KMS-11 (cell line): Measurements from ENCODE around the gene FZD4.
"Not testable (repeated sequence)": the region's sequence is repeated elsewhere in the genome, so short reads cannot be mapped to it uniquely, and the experiment has no call there.

Experiments
- H2AFZ ChIP-seq: fragments of 200-600 bp; sonication (generic); 2 replicates; pipeline ENCODE4 v1.6.1; 2016; ENCODE audit warnings: antibody characterized with exemption, mixed run types, low read depth
- H3K27ac ChIP-seq: fragments of 200-600 bp; sonication (generic); 2 replicates; pipeline ENCODE4 v1.6.1; 2016; ENCODE audit warnings: mild to moderate bottlenecking, mixed run types
- H3K27me3 ChIP-seq: fragments of 200-600 bp; sonication (generic); 2 replicates; pipeline ENCODE4 v1.6.1; 2017; ENCODE audit warnings: mild to moderate bottlenecking, low read depth, mixed run types, moderate library complexity; ENCODE audit not compliant: insufficient read depth
- H3K36me3 ChIP-seq: fragments of 200-600 bp; sonication (generic); 2 replicates; pipeline ENCODE4 v1.6.1; 2017; ENCODE audit warnings: mild to moderate bottlenecking, mixed run types; ENCODE audit not compliant: insufficient read depth
- H3K4me1 ChIP-seq: fragments of 200-600 bp; sonication (generic); 2 replicates; pipeline ENCODE4 v1.6.1; 2016; ENCODE audit warnings: mild to moderate bottlenecking, low read depth, mixed run types; ENCODE audit not compliant: poor library complexity, severe bottlenecking
- H3K4me2 ChIP-seq: fragments of 200-600 bp; sonication (generic); 2 replicates; pipeline ENCODE4 v1.7.0; 2016; ENCODE audit warnings: mild to moderate bottlenecking, mixed run types
- H3K4me3 ChIP-seq: fragments of 200-600 bp; sonication (generic); IDR thresholded peaks from 2 replicates; pipeline ENCODE4 v1.6.1; 2017; ENCODE audit warnings: low read depth, low read length, mixed read lengths; ENCODE audit not compliant: insufficient read depth
- H3K79me2 ChIP-seq: fragments of 200-600 bp; sonication (generic); 2 replicates; pipeline ENCODE4 v1.6.1; 2016; ENCODE audit warnings: low read depth, mixed run types; ENCODE audit not compliant: insufficient read depth
- H3K9ac ChIP-seq: fragments of 200-600 bp; sonication (generic); 2 replicates; pipeline ENCODE4 v1.6.1; 2016; ENCODE audit warnings: mild to moderate bottlenecking, mixed run types
- H4K20me1 ChIP-seq: fragments of 200-600 bp; sonication (generic); 2 replicates; pipeline ENCODE4 v1.6.1; 2016; ENCODE audit warnings: mild to moderate bottlenecking, mixed run types; ENCODE audit not compliant: insufficient read depth
- TF ChIP-seq, protein P1 (sequence below): fragments of 200-600 bp; sonication (generic); conservative IDR thresholded peaks from 2 replicates; pipeline ENCODE4 v1.6.1; 2017; ENCODE audit warnings: low read depth, mild to moderate bottlenecking, antibody characterized with exemption, low read length, moderate library complexity, mixed read lengths

The FZD4 gene

DNA sequence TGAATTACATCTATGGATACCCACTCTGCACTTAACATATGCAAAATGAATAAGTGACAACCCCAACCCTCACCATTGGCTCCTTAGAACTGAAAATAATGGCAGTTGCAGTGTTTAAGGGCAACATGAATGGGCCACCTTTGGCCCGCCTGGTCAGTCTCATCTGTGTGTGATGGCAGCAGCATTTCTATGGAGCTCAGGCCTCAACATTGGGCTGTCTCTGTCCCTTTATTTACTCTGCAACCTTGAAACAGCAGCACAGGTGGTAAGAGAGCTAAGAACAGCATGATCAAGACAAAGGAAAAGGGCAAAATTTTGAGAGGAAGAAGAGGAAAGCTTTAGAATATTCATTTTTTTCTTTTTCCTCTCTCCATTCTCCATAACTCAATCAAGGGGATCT lies 44.2 kb upstream of the FZD4 start:
- H2AFZ ChIP-seq, result no peak overlapping the region
- no peak overlapping the region for H3K4me3 ChIP-seq
- H3K36me3 ChIP-seq, result no peaks in the 10 kb centered on the region
- no peak overlapping the region for H3K27ac ChIP-seq
- TF ChIP-seq, protein P1, sequence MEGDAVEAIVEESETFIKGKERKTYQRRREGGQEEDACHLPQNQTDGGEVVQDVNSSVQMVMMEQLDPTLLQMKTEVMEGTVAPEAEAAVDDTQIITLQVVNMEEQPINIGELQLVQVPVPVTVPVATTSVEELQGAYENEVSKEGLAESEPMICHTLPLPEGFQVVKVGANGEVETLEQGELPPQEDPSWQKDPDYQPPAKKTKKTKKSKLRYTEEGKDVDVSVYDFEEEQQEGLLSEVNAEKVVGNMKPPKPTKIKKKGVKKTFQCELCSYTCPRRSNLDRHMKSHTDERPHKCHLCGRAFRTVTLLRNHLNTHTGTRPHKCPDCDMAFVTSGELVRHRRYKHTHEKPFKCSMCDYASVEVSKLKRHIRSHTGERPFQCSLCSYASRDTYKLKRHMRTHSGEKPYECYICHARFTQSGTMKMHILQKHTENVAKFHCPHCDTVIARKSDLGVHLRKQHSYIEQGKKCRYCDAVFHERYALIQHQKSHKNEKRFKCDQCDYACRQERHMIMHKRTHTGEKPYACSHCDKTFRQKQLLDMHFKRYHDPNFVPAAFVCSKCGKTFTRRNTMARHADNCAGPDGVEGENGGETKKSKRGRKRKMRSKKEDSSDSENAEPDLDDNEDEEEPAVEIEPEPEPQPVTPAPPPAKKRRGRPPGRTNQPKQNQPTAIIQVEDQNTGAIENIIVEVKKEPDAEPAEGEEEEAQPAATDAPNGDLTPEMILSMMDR, result no peak
- H3K4me1 ChIP-seq, result no peaks in the 10 kb centered on the region
- H3K4me2 ChIP-seq, result no peak overlapping the region
- no peaks in the 10 kb centered on the region for H4K20me1 ChIP-seq
- no peaks in the 10 kb centered on the region for H3K27me3 ChIP-seq
- no peak overlapping the region for H3K9ac ChIP-seq
- H3K79me2 ChIP-seq, result no peaks in the 10 kb centered on the region

DNA sequence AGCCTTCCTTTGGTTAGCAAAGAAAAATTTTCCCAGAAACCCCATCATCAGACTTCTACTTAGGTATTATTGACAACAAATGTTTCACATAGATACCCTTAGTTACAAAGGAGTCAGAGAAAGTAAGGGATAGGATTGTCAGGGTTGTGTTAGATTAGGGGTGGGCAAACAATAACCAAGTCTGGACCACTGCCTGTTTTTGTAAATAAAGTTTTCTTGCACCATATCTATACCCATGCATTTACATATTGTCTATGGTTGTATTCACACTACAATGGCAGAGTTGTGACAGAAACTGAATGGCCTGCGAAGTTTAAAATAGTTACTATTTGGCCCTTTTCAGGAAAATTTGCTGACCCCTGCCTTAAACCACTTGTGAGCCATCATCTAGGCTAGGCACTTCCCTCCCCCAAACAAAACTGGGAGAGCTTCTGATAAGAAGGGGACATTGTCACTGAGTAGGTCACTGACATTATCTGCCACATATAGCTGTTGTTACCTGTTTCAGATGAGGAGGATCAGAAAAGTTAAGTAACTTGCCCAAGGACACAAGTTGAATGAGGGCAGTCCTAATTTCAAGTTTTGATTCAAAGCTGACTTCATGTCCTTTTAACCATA lies 41.9 kb upstream of the FZD4 start:
- no peaks in the 10 kb centered on the region for H3K4me1 ChIP-seq
- no peak overlapping the region for H3K9ac ChIP-seq
- no peak overlapping the region for H3K27ac ChIP-seq
- H3K4me2 ChIP-seq, result no peak overlapping the region
- no peak overlapping the region for H3K4me3 ChIP-seq
- H4K20me1 ChIP-seq, result no peaks in the 10 kb centered on the region
- no peaks in the 10 kb centered on the region for H3K36me3 ChIP-seq
- TF ChIP-seq, protein P1, result no peak
- H2AFZ ChIP-seq, result no peak overlapping the region
- H3K79me2 ChIP-seq, result no peaks in the 10 kb centered on the region
- H3K27me3 ChIP-seq, result no peaks in the 10 kb centered on the region

DNA sequence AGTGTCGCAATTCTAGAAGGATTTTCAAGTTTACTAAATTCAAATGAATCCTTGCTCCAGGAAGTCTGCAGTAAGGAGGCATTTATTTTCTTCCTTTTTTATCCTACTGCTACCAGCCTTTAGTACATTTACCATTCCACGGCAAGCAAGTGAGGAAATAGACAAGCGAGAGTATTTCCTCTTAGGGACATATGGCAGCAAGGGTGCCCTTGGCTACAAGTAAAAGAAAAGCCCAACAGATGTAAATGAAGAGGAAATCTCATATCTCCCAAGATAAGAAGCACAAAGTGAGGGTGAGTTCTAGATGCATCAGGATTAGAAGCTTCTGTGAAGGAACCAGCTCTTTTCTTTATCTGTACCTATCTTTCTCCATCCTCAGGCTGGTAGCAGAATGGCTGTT lies 37.8 kb upstream of the FZD4 start:
- H3K36me3 ChIP-seq, result no peaks in the 10 kb centered on the region
- H3K4me3 ChIP-seq, result no peak overlapping the region
- no peak overlapping the region for H3K4me2 ChIP-seq
- H3K79me2 ChIP-seq, result no peaks in the 10 kb centered on the region
- H3K9ac ChIP-seq, result no peak overlapping the region
- H3K4me1 ChIP-seq, result no peaks in the 10 kb centered on the region
- no peak overlapping the region for H2AFZ ChIP-seq
- TF ChIP-seq, protein P1, result no peak
- H3K27ac ChIP-seq, result no peak overlapping the region
- H3K27me3 ChIP-seq, result no peaks in the 10 kb centered on the region
- no peaks in the 10 kb centered on the region for H4K20me1 ChIP-seq

DNA sequence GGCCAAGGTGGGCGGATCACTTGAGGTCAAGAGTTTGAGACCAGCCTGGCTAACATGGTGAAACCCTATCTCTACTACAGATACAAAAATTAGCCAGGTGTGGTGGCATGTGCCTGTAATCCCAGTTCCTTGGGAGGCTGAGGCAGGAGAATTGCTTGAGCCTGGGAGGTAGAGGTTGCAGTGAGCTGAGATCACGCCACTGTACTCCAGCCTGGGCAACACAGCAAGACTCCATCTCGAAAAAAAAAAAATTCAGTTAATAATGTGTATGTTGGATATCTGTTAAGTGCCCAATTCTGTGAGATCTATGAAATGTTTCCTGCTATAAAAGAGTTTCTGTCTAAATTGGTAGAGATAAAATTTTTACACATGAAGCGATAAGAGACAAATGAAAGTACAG lies 37.1 kb upstream of the FZD4 start:
- not testable (repeated sequence) for H3K36me3 ChIP-seq, H4K20me1 ChIP-seq, H3K27me3 ChIP-seq, H3K4me3 ChIP-seq, H3K4me2 ChIP-seq, H2AFZ ChIP-seq, H3K9ac ChIP-seq, H3K27ac ChIP-seq, H3K79me2 ChIP-seq, H3K4me1 ChIP-seq

DNA sequence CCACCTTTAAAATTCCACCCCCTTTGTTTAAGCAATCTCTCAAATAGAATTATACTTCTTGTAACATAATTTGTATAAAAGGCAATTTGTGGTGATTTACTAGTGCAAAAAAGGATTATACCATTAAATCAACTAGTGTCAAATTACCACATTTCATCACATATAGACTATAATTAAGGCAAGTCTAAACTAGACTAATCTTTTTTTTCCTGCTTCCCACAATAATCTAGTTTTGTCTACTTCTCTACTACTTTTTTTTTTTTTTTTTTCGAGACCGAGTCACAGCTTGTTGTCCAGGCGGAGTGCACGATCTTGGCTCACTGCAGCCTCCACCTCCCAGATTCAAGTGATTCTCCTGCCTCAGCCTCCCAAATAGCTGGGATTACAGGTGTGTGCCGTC lies 36.1 kb upstream of the FZD4 start:
- Histone ChIP-seq H2AFZ (no peak overlapping the region), H3K36me3 (no peaks in the 10 kb centered on the region), H3K4me3 (no peak overlapping the region), H3K79me2 (no peaks in the 10 kb centered on the region), H3K4me2 (no peak overlapping the region), H3K27me3 (no peaks in the 10 kb centered on the region), H4K20me1 (no peaks in the 10 kb centered on the region), H3K9ac (no peak overlapping the region), H3K27ac (no peak overlapping the region), H3K4me1 (no peaks in the 10 kb centered on the region)
- TF ChIP-seq, protein P1, result no peak
